Esophagus squamous epithelium (tissue), 5 donors: ENCODE measurements around the gene NR2F2. TPM values are rescaled to one million over a fixed set of nuclear protein-coding genes. Genes with fewer than 3 reads are reported as not detected.

Experiments
- DNase-seq: peaks from one replicate; lab custom pipeline; 2025; lab: John Stamatoyannopoulos, UW
- H3K27ac ChIP-seq, 4 donors: fragments of 200-600 bp; sonication (generic); one replicate each; pipeline ENCODE4 v1.5.1; 2016 to 2019; ENCODE audit warnings: mild to moderate bottlenecking in 1 of 4
- H3K27me3 ChIP-seq, 4 donors: fragments of 200-600 bp; sonication (generic); 1 replicate in 3 of 4; 2 replicates in 1 of 4; pipeline versions ENCODE4 v1.5.1 to v1.6.0; 2017 to 2021; ENCODE audit warnings: antibody characterized with exemption in 1 of 4
- H3K36me3 ChIP-seq, 3 donors: fragments of 200-600 bp; sonication (generic); one replicate each; pipeline ENCODE4 v1.5.1; 2016 to 2019
- H3K4me1 ChIP-seq, 3 donors: fragments of 200-600 bp; sonication (generic); one replicate each; pipeline ENCODE4 v1.5.1; 2017 to 2019
- H3K4me3 ChIP-seq, 4 donors: fragments of 200-600 bp; sonication (generic); 1 replicate in 3 of 4; 2 replicates in 1 of 4; pipeline ENCODE4 v1.5.1; 2016 to 2019; ENCODE audit warnings: mild to moderate bottlenecking in 2 of 4, moderate library complexity in 1 of 4
- H3K9me3 ChIP-seq, 3 donors: fragments of 200-600 bp; sonication (generic); one replicate each; pipeline ENCODE4 v1.5.1; 2016 to 2019
- CTCF ChIP-seq, 6 experiments: fragments of 450-650 bp in 4 of 6; fragments of 200-600 bp in 2 of 6; sonication (generic) in 2 of 6; IDR thresholded peaks; one replicate each; pipeline ENCODE4 v1.5.1; 2016 to 2019; ENCODE audit warnings: antibody characterized with exemption in 6 of 6, mild to moderate bottlenecking in 4 of 6, moderate library complexity in 4 of 6
- POLR2A ChIP-seq, 4 donors: fragments of 450-650 bp; IDR thresholded peaks; one replicate each; pipeline ENCODE4 v1.6.1; 2017; ENCODE audit warnings: antibody characterized with exemption in 4 of 4, mild to moderate bottlenecking in 4 of 4, moderate library complexity in 3 of 4
- WGBS, 2 donors: methylation state at CpG; one replicate each; pipeline ENCODE4 v1.1.5; 2018; 5-methylcytosine and 5-hydroxymethylcytosine counted together
- intact Hi-C: fragments of 100-400 bp; cut with DNase I; formaldehyde crosslinking; loops from one replicate; pipeline ENCODE4 v1.15.0; 2022
- total RNA-seq, 4 donors: library from RNA; depleted of rRNA; stranded (reverse); fragments of >200 nt; gene quantifications; one replicate each; pipeline ENCODE4 v1.1.0, GENCODE V29; 2016
- donor health status: DM: yes; HTN: yes; CAD: no.

The NR2F2 gene
- total RNA-seq, 4 donors from 2014 or later: 3.7 to 15.6 (median 6.4) TPM

- no peaks in the 10 kb centered on the region for H3K36me3 ChIP-seq
- intact Hi-C loops: no loop called here
- DNase-seq: no peak
- TF ChIP-seq POLR2A (IDR thresholded peaks at IDR 0.05) (peak in 1 of 4 donors; percentile 13), CTCF (IDR thresholded peaks at IDR 0.05) (no peak)
- peak overlapping the region; percentile 78 to 97 (median 94) for H3K27ac ChIP-seq
- peaks cover 0 to 92% (median 8%) of the 10 kb centered on the region in 4 donors for H3K27me3 ChIP-seq
- H3K9me3 ChIP-seq: no peaks in the 10 kb centered on the region
- peaks cover 6 to 56% (median 11%) of the 10 kb centered on the region in 3 donors for H3K4me1 ChIP-seq
- WGBS, 2 donors: 16 to 23% methylated on average over 24 to 25 of the region's 66 CpGs
- peak overlapping the region; percentile 25 to 62 (median 53) for H3K4me3 ChIP-seq
These were observed 7.8 kb upstream of the NR2F2 start for GRCh38 chr15:96322536-96323318.

- TF ChIP-seq CTCF (IDR thresholded peaks at IDR 0.05): no peak
- intact Hi-C loops: no loop called here
- H3K4me3 ChIP-seq: peak overlapping the region in 3 of 4 donors; percentile 72 to 92 (median 73)
- no peaks in the 10 kb centered on the region for H3K9me3 ChIP-seq
- peaks cover 0 to 92% (median 8%) of the 10 kb centered on the region in 4 donors for H3K27me3 ChIP-seq
- peak overlapping the region; percentile 78 to 97 (median 94) for H3K27ac ChIP-seq
- H3K4me1 ChIP-seq: peaks cover 6 to 57% (median 11%) of the 10 kb centered on the region in 3 donors
- no peaks in the 10 kb centered on the region for H3K36me3 ChIP-seq
- no peak for DNase-seq
- WGBS, 2 donors: 64 to 65% methylated on average over 16 to 17 of the region's 29 CpGs
These were observed 7.0 kb upstream of the NR2F2 start for GRCh38 chr15:96323319-96324145.

GRCh38 chr15:96324192-96324895, 6.2 kb upstream of the NR2F2 start:
- TF ChIP-seq CTCF (IDR thresholded peaks at IDR 0.05) (no peak), POLR2A (IDR thresholded peaks at IDR 0.05) (no peak)
- no peaks in the 10 kb centered on the region for H3K36me3 ChIP-seq
- H3K27ac ChIP-seq: peak overlapping the region; percentile 67 to 97 (median 94)
- H3K4me1 ChIP-seq: peaks cover 6 to 65% (median 11%) of the 10 kb centered on the region in 3 donors
- peaks cover 0 to 91% (median 8%) of the 10 kb centered on the region in 4 donors for H3K27me3 ChIP-seq
- WGBS, 2 donors: 27 to 45% methylated on average over 10 to 11 of the region's 12 CpGs
- peak overlapping the region in 3 of 4 donors; percentile 72 to 92 (median 73) for H3K4me3 ChIP-seq
- intact Hi-C loops: no loop called here
- no peak for DNase-seq
- no peaks in the 10 kb centered on the region for H3K9me3 ChIP-seq

- H3K27me3 ChIP-seq: peaks cover 0 to 92% (median 8%) of the 10 kb centered on the region in 4 donors
- WGBS, 2 donors: 38 to 44% methylated on average over 6 of the region's 6 CpGs
- intact Hi-C loops: no loop called here
- H3K4me1 ChIP-seq: peaks cover 6 to 70% (median 11%) of the 10 kb centered on the region in 3 donors
- H3K9me3 ChIP-seq: no peaks in the 10 kb centered on the region
- peak overlapping the region; percentile 67 to 97 (median 94) for H3K27ac ChIP-seq
- no peaks in the 10 kb centered on the region for H3K36me3 ChIP-seq
- no peak for DNase-seq
- H3K4me3 ChIP-seq: peak overlapping the region in 3 of 4 donors; percentile 72 to 92 (median 73)
- TF ChIP-seq CTCF (IDR thresholded peaks at IDR 0.05) (no peak), POLR2A (IDR thresholded peaks at IDR 0.05) (no peak)
These were observed 5.5 kb upstream of the NR2F2 start for GRCh38 chr15:96324940-96325540.
